Transverse colon (tissue), 4 donors: ENCODE data around the gene ADD3. TPM values are rescaled to one million over a fixed set of nuclear protein-coding genes. Genes with fewer than 3 reads are reported as not detected.

Source experiments
- DNase-seq: peaks from one replicate; pipeline ENCODE4 v3.0.0-alpha.2; 2019
- H3K27ac ChIP-seq, 4 donors: fragments of 200-600 bp; sonication (generic); 2 replicates each; pipeline ENCODE4 v1.5.1; 2016 to 2018; ENCODE audit warnings: inconsistent platforms in 4 of 4
- H3K27me3 ChIP-seq: fragments of 200-600 bp; sonication (generic); 2 replicates; pipeline ENCODE4 v1.5.1; 2017; ENCODE audit warnings: inconsistent platforms
- H3K36me3 ChIP-seq, 4 donors: fragments of 200-600 bp; sonication (generic); 2 replicates each; pipeline ENCODE4 v1.5.1; 2017 to 2019; ENCODE audit warnings: inconsistent platforms in 4 of 4
- H3K4me1 ChIP-seq, 4 donors: fragments of 200-600 bp; sonication (generic); 2 replicates each; pipeline ENCODE4 v1.5.1; 2017 to 2020; ENCODE audit warnings: inconsistent platforms in 4 of 4
- H3K4me3 ChIP-seq, 4 donors: fragments of 200-600 bp; sonication (generic); 1 replicate in 1 of 4; 2 replicates in 3 of 4; pipeline versions ENCODE4 v1.5.1 to v1.6.1; 2017 to 2019; ENCODE audit warnings: inconsistent platforms in 4 of 4
- H3K9me3 ChIP-seq, 2 donors: fragments of 200-600 bp; sonication (generic); 2 replicates each; pipeline ENCODE4 v1.5.1; 2017 to 2019; ENCODE audit warnings: inconsistent platforms in 2 of 2
- EP300 ChIP-seq: sonication (generic); formaldehyde crosslinking; IDR thresholded peaks from one replicate; pipeline ENCODE4 v1.6.1; 2017; ENCODE audit warnings: antibody characterized with exemption, low read depth
- POLR2A ChIP-seq: fragments of 450-650 bp; IDR thresholded peaks from one replicate; pipeline ENCODE4 v1.6.1; 2016; ENCODE audit warnings: antibody characterized with exemption, mild to moderate bottlenecking, moderate library complexity
- POLR2AphosphoS5 ChIP-seq, 3 donors: sonication (generic); formaldehyde crosslinking; IDR thresholded peaks; one replicate each; pipeline ENCODE4 v1.6.1; 2016; ENCODE audit warnings: antibody characterized with exemption in 3 of 3
- WGBS, 2 donors: methylation state at CpG; one replicate each; pipeline ENCODE4 v1.1.5; 2018; ENCODE audit warnings: low coverage in 1 of 2; 5-methylcytosine and 5-hydroxymethylcytosine counted together
- in situ Hi-C, 4 donors: fragments of 200-750 bp; cut with MboI; loops; one replicate each; pipeline versions ENCODE4 v1.15.0 to v1.15.1; 2017; ENCODE audit warnings: low sequenced_read_pairs in 3 of 4, low pct_ligation_motif_present in 1 of 4, low pct_unique_long_range_greater_than_20kb in 1 of 4
- intact Hi-C: fragments of 100-400 bp; cut with DNase I; formaldehyde crosslinking; loops from one replicate; pipeline ENCODE4 v1.15.1; 2023; ENCODE audit warnings: low total_unique reads
- total RNA-seq, 4 donors: library from RNA; depleted of rRNA; stranded (reverse); fragments of >200 nt; gene quantifications; one replicate each; pipeline ENCODE4 v1.1.0, GENCODE V29; 2016
- TF ChIP-seq, protein P1 (sequence below), 5 experiments: fragments of 200-600 bp in 3 of 5; fragments of 450-650 bp in 2 of 5; sonication (generic) in 3 of 5; IDR thresholded peaks; 1 replicate in 2 of 5; 2 replicates in 3 of 5; pipeline ENCODE4 v1.5.1; 2016 to 2017; ENCODE audit warnings: antibody characterized with exemption in 5 of 5, inconsistent platforms in 3 of 5, mild to moderate bottlenecking in 2 of 5, moderate library complexity in 1 of 5

ADD3 gene
- total RNA-seq, 4 donors from 2014 or later, result 175 to 342 (median 258) TPM

GRCh38 chr10:110068780-110069179 lies 61.0 kb downstream of the ADD3 start:
- H3K4me3 ChIP-seq, result no peak overlapping the region
- no peaks in the 10 kb centered on the region for H3K36me3 ChIP-seq
- no peak for DNase-seq
- TF ChIP-seq EP300 (no peak), POLR2AphosphoS5 (IDR thresholded peaks at IDR 0.05) (no peak), POLR2A (no peak)
- TF ChIP-seq, protein P1, sequence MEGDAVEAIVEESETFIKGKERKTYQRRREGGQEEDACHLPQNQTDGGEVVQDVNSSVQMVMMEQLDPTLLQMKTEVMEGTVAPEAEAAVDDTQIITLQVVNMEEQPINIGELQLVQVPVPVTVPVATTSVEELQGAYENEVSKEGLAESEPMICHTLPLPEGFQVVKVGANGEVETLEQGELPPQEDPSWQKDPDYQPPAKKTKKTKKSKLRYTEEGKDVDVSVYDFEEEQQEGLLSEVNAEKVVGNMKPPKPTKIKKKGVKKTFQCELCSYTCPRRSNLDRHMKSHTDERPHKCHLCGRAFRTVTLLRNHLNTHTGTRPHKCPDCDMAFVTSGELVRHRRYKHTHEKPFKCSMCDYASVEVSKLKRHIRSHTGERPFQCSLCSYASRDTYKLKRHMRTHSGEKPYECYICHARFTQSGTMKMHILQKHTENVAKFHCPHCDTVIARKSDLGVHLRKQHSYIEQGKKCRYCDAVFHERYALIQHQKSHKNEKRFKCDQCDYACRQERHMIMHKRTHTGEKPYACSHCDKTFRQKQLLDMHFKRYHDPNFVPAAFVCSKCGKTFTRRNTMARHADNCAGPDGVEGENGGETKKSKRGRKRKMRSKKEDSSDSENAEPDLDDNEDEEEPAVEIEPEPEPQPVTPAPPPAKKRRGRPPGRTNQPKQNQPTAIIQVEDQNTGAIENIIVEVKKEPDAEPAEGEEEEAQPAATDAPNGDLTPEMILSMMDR (IDR thresholded peaks at IDR 0.05), result no peak
- no peaks in the 10 kb centered on the region for H3K27me3 ChIP-seq
- in situ Hi-C loops (no loop called here), intact Hi-C loops (no loop called here)
- no peaks in the 10 kb centered on the region for H3K9me3 ChIP-seq
- peak overlapping the region; percentile 31 to 63 (median 57) for H3K27ac ChIP-seq
- 74 to 80% methylated on average over 7 of the region's 7 CpGs for WGBS, 2 donors
- peaks cover 0 to 64% (median 6%) of the 10 kb centered on the region in 4 donors for H3K4me1 ChIP-seq

GRCh38 chr10:110069502-110069982 lies 61.8 kb downstream of the ADD3 start:
- in situ Hi-C loops (no loop called here), intact Hi-C loops (no loop called here)
- 54% methylated on average over 1 of the region's 1 CpG for WGBS, 2 donors
- DNase-seq, result no peak
- Histone ChIP-seq H3K36me3 (no peaks in the 10 kb centered on the region), H3K9me3 (no peaks in the 10 kb centered on the region), H3K4me3 (no peak overlapping the region), H3K4me1 (peaks cover 0 to 65% (median 6%) of the 10 kb centered on the region in 4 donors), H3K27me3 (no peaks in the 10 kb centered on the region), H3K27ac (peak overlapping the region; percentile 31 to 63 (median 57))
- no peak for TF ChIP-seq EP300
- TF ChIP-seq POLR2AphosphoS5 (IDR thresholded peaks at IDR 0.05), result no peak
- no peak for TF ChIP-seq POLR2A
- TF ChIP-seq, protein P1 (IDR thresholded peaks at IDR 0.05), result no peak

DNA sequence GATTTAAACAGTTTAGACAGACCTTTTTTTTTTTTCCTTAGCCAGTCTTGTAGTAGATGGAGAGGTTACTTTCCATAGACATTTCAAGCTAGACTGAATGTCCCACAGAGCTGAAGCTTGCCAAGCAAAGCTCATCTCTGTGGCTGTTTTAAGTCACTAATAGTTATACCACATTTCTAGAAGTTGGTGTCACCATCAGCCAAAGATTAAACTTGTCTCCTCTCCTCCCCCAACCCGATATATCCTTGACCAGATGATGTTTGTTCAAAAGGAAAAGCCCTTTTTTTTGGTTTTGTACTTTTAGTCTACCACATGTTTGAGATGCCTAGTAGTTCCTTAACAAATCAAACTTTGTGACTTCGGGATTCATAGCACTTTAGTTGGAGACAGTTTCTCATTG lies 66.1 kb downstream of the ADD3 start:
- 60 to 87% methylated on average over 1 to 2 of the region's 2 CpGs for WGBS, 2 donors
- TF ChIP-seq POLR2A (no peak), EP300 (no peak), POLR2AphosphoS5 (IDR thresholded peaks at IDR 0.05) (no peak)
- TF ChIP-seq, protein P1 (IDR thresholded peaks at IDR 0.05), result no peak
- intact Hi-C loops, result no loop called here
- H3K27me3 ChIP-seq, result no peaks in the 10 kb centered on the region
- peaks cover 32 to 87% (median 38%) of the 10 kb centered on the region in 4 donors for H3K4me1 ChIP-seq
- DNase-seq, result no peak
- no peaks in the 10 kb centered on the region for H3K36me3 ChIP-seq
- no peaks in the 10 kb centered on the region for H3K9me3 ChIP-seq
- H3K4me3 ChIP-seq, result no peak overlapping the region
- H3K27ac ChIP-seq, result peak overlapping the region in 2 of 4 donors; percentile 39 to 86
- in situ Hi-C loops, result no loop called here

DNA sequence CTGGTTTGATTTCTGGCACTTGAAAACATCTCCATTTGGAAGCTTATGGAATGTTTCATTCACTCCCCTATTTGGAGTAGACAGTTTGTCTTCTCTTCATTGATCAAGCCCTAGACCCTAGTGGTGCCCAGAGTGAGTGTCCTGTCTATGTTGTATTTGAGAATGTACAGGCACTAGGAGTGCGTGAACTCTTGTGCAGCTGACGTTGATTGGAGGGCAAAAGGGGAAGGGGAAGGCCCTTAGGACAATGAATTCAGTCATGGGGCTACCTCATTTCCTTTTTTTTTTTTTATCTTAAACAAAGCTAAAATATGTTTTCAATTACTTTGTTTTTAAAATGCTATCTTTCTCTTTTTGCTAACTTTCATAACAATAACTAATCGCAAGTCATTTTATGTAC lies 66.5 kb downstream of the ADD3 start:
- WGBS, 2 donors, result 87 to 95% methylated on average over 1 to 3 of the region's 3 CpGs
- Histone ChIP-seq H3K27me3 (no peaks in the 10 kb centered on the region), H3K4me1 (peaks cover 28 to 87% (median 40%) of the 10 kb centered on the region in 4 donors), H3K9me3 (no peaks in the 10 kb centered on the region), H3K36me3 (no peaks in the 10 kb centered on the region), H3K4me3 (no peak overlapping the region), H3K27ac (peak overlapping the region in 3 of 4 donors; percentile 82 to 86 (median 83))
- DNase-seq, result no peak
- intact Hi-C loops (no loop called here), in situ Hi-C loops (no loop called here)
- TF ChIP-seq POLR2AphosphoS5 (IDR thresholded peaks at IDR 0.05), result no peak
- TF ChIP-seq, protein P1 (IDR thresholded peaks at IDR 0.05), result no peak
- no peak for TF ChIP-seq POLR2A
